ENCODE measurements around the gene POP5.

The POP5 gene

GRCh38 chr12:120598674-120599463, 17.7 kb upstream of the POP5 start:
- H3K4me3 ChIP-seq (ENCODE audit: low read depth, low read length), result no peak overlapping the region
- TF ChIP-seq, protein P1, sequence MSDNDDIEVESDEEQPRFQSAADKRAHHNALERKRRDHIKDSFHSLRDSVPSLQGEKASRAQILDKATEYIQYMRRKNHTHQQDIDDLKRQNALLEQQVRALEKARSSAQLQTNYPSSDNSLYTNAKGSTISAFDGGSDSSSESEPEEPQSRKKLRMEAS (IDR thresholded peaks at IDR 0.05; ENCODE audit: low read depth, low read length), result peak; percentile 89
- no peak for TF ChIP-seq POLR2A (IDR thresholded peaks at IDR 0.05; ENCODE audit: extremely low read depth, insufficient read length)
- no peak for TF ChIP-seq MYC (IDR thresholded peaks at IDR 0.05; ENCODE audit: low read depth, low read length)
- peak; percentile 75 for DNase-seq (ENCODE audit: low read depth)

GRCh38 chr12:120597861-120598260, 16.7 kb upstream of the POP5 start:
- no peak overlapping the region for H3K4me3 ChIP-seq (ENCODE audit: low read depth, low read length)
- TF ChIP-seq, protein P1 (IDR thresholded peaks at IDR 0.05; ENCODE audit: low read depth, low read length), result no peak
- TF ChIP-seq CTCF (IDR thresholded peaks at IDR 0.05; ENCODE audit: low read depth, low read length), result no peak
- TF ChIP-seq MYC (IDR thresholded peaks at IDR 0.05; ENCODE audit: low read depth, low read length), result no peak
- no peak for TF ChIP-seq POLR2A (IDR thresholded peaks at IDR 0.05; ENCODE audit: extremely low read depth, insufficient read length)

GRCh38 chr12:120596901-120597300, 15.7 kb upstream of the POP5 start:
- no peak overlapping the region for H3K4me3 ChIP-seq (ENCODE audit: low read depth, low read length)
- no peak for TF ChIP-seq POLR2A (IDR thresholded peaks at IDR 0.05; ENCODE audit: extremely low read depth, insufficient read length)
- DNase-seq (ENCODE audit: low read depth), result no peak

More at GRCh38 chr12:120597861-120598260, 16.7 kb upstream of the POP5 start:
- DNase-seq (ENCODE audit: low read depth), result no peak

- no peak overlapping the region for H3K4me3 ChIP-seq (ENCODE audit: low read depth, low read length)
- TF ChIP-seq, protein P1 (IDR thresholded peaks at IDR 0.05; ENCODE audit: low read depth, low read length), result peak; percentile 93
- TF ChIP-seq MYC (IDR thresholded peaks at IDR 0.05; ENCODE audit: low read depth, low read length), result peak; percentile 80
- TF ChIP-seq POLR2A (IDR thresholded peaks at IDR 0.05; ENCODE audit: extremely low read depth, insufficient read length), result no peak
- DNase-seq (ENCODE audit: low read depth), result peak; percentile 79
Measured at GRCh38 chr12:120592121-120593049, 11.2 kb upstream of the POP5 start.

GRCh38 chr12:120590741-120591407, 9.7 kb upstream of the POP5 start:
- DNase-seq (ENCODE audit: low read depth), result no peak
- H3K4me3 ChIP-seq (ENCODE audit: low read depth, low read length), result no peak overlapping the region
- TF ChIP-seq POLR2A (IDR thresholded peaks at IDR 0.05; ENCODE audit: extremely low read depth, insufficient read length) (no peak), CTCF (IDR thresholded peaks at IDR 0.05; ENCODE audit: low read depth, low read length) (no peak), MYC (IDR thresholded peaks at IDR 0.05; ENCODE audit: low read depth, low read length) (no peak)
- TF ChIP-seq, protein P1 (IDR thresholded peaks at IDR 0.05; ENCODE audit: low read depth, low read length), result no peak

- DNase-seq (ENCODE audit: low read depth), result no peak
- TF ChIP-seq, protein P1 (IDR thresholded peaks at IDR 0.05; ENCODE audit: low read depth, low read length), result no peak
- TF ChIP-seq POLR2A (IDR thresholded peaks at IDR 0.05; ENCODE audit: extremely low read depth, insufficient read length), result no peak
- TF ChIP-seq CTCF (IDR thresholded peaks at IDR 0.05; ENCODE audit: low read depth, low read length), result no peak
- no peak for TF ChIP-seq MYC (IDR thresholded peaks at IDR 0.05; ENCODE audit: low read depth, low read length)
- no peak overlapping the region for H3K4me3 ChIP-seq (ENCODE audit: low read depth, low read length)
Measured at GRCh38 chr12:120588948-120589930, 8.0 kb upstream of the POP5 start.

Measured in NB4 (cell line).